Suprapubic skin (tissue), 4 donors: Measurements from ENCODE around the gene SLC6A18. TPM values are rescaled to one million over a fixed set of nuclear protein-coding genes. Genes with fewer than 3 reads are reported as not detected.

Experiments
- DNase-seq, 2 donors: peaks; one replicate each; pipeline ENCODE4 v3.0.0-alpha.2; 2019; ENCODE audit warnings: low spot score in 2 of 2
- H3K27ac ChIP-seq: fragments of 200-600 bp; sonication (generic); one replicate; pipeline ENCODE4 v1.5.1; 2019
- H3K27me3 ChIP-seq: fragments of 200-600 bp; sonication (generic); one replicate; pipeline ENCODE4 v1.5.1; 2019
- H3K36me3 ChIP-seq: fragments of 200-600 bp; sonication (generic); one replicate; pipeline ENCODE4 v1.5.1; 2019
- H3K4me1 ChIP-seq: fragments of 200-600 bp; sonication (generic); one replicate; pipeline ENCODE4 v1.5.1; 2019
- H3K4me3 ChIP-seq: fragments of 200-600 bp; sonication (generic); one replicate; pipeline ENCODE4 v1.5.1; 2019; ENCODE audit warnings: mild to moderate bottlenecking
- H3K9me3 ChIP-seq: fragments of 200-600 bp; sonication (generic); one replicate; pipeline ENCODE4 v1.5.1; 2019
- CTCF ChIP-seq, 2 donors: fragments of 200-600 bp in 1 of 2; fragments of 450-650 bp in 1 of 2; sonication (generic) in 1 of 2; IDR thresholded peaks; one replicate each; pipeline ENCODE4 v1.5.1; 2016 to 2019; ENCODE audit warnings: antibody characterized with exemption in 2 of 2, mild to moderate bottlenecking in 1 of 2, moderate library complexity in 1 of 2
- EP300 ChIP-seq: sonication (generic); formaldehyde crosslinking; IDR thresholded peaks from one replicate; pipeline ENCODE4 v1.6.1; 2017; ENCODE audit warnings: antibody characterized with exemption
- POLR2A ChIP-seq, 2 donors: fragments of 450-650 bp; IDR thresholded peaks; one replicate each; pipeline ENCODE4 v1.6.1; 2017; ENCODE audit warnings: antibody characterized with exemption in 2 of 2, mild to moderate bottlenecking in 2 of 2, moderate library complexity in 2 of 2
- POLR2AphosphoS5 ChIP-seq, 3 donors: sonication (generic); formaldehyde crosslinking; IDR thresholded peaks; one replicate each; pipeline ENCODE4 v1.6.1; 2017; ENCODE audit warnings: antibody characterized with exemption in 3 of 3
- WGBS: methylation state at CpG from one replicate; pipeline ENCODE4 v1.1.5; 2018; 5-methylcytosine and 5-hydroxymethylcytosine counted together
- total RNA-seq, 4 donors: library from RNA; depleted of rRNA; stranded (reverse); fragments of >200 nt; gene quantifications; one replicate each; pipeline ENCODE4 v1.1.0, GENCODE V29; 2016

Gene SLC6A18
- total RNA-seq, 4 donors from 2014 or later: not detected

GRCh38 chr5:1229822-1230221 is 4.6 kb downstream of the SLC6A18 start:
- no peaks in the 10 kb centered on the region for H3K36me3 ChIP-seq
- peaks cover under 1% of the 10 kb centered on the region for H3K9me3 ChIP-seq
- no peak overlapping the region for H3K27ac ChIP-seq
- 30% methylated on average over 7 of the region's 7 CpGs for WGBS
- no peak overlapping the region for H3K4me3 ChIP-seq
- peaks cover 58% of the 10 kb centered on the region for H3K27me3 ChIP-seq
- no peak for DNase-seq
- TF ChIP-seq POLR2A (IDR thresholded peaks at IDR 0.05): no peak
- H3K4me1 ChIP-seq: no peaks in the 10 kb centered on the region

- Histone ChIP-seq H3K36me3 (no peaks in the 10 kb centered on the region), H3K4me1 (no peaks in the 10 kb centered on the region), H3K27me3 (peaks cover 53% of the 10 kb centered on the region), H3K27ac (no peak overlapping the region), H3K9me3 (peaks cover 6% of the 10 kb centered on the region), H3K4me3 (no peak overlapping the region)
- TF ChIP-seq EP300: no peak
- TF ChIP-seq CTCF (IDR thresholded peaks at IDR 0.05): no peak
- TF ChIP-seq POLR2A (IDR thresholded peaks at IDR 0.05): no peak
- no peak for TF ChIP-seq POLR2AphosphoS5 (IDR thresholded peaks at IDR 0.05)
- 93% methylated on average over 15 of the region's 17 CpGs for WGBS
- DNase-seq: no peak
Observed at GRCh38 chr5:1230551-1230950, 5.4 kb downstream of the SLC6A18 start.

- Histone ChIP-seq H3K4me1 (no peaks in the 10 kb centered on the region), H3K27ac (no peak overlapping the region), H3K9me3 (peaks cover 6% of the 10 kb centered on the region), H3K4me3 (no peak overlapping the region), H3K27me3 (peaks cover 45% of the 10 kb centered on the region), H3K36me3 (no peaks in the 10 kb centered on the region)
- no peak for DNase-seq
- WGBS: 70% methylated on average over 10 of the region's 13 CpGs
- TF ChIP-seq EP300: no peak
- TF ChIP-seq CTCF (IDR thresholded peaks at IDR 0.05): no peak
- no peak for TF ChIP-seq POLR2A (IDR thresholded peaks at IDR 0.05)
- no peak for TF ChIP-seq POLR2AphosphoS5 (IDR thresholded peaks at IDR 0.05)
Observed at GRCh38 chr5:1231354-1231905, 6.2 kb downstream of the SLC6A18 start.

- no peak for DNase-seq
- no peaks in the 10 kb centered on the region for H3K4me1 ChIP-seq
- H3K27ac ChIP-seq: no peak overlapping the region
- 66% methylated on average over 4 of the region's 25 CpGs for WGBS
- peaks cover 6% of the 10 kb centered on the region for H3K9me3 ChIP-seq
- H3K27me3 ChIP-seq: peaks cover 41% of the 10 kb centered on the region
- TF ChIP-seq POLR2A (IDR thresholded peaks at IDR 0.05): no peak
- no peak for TF ChIP-seq CTCF (IDR thresholded peaks at IDR 0.05)
- TF ChIP-seq EP300: no peak
- no peak for TF ChIP-seq POLR2AphosphoS5 (IDR thresholded peaks at IDR 0.05)
- no peak overlapping the region for H3K4me3 ChIP-seq
- H3K36me3 ChIP-seq: no peaks in the 10 kb centered on the region
Observed at GRCh38 chr5:1232780-1233179, 7.6 kb downstream of the SLC6A18 start.

GRCh38 chr5:1235379-1235778 is 10.2 kb downstream of the SLC6A18 start:
- DNase-seq: no peak
- H3K27ac ChIP-seq: no peak overlapping the region
- H3K4me1 ChIP-seq: no peaks in the 10 kb centered on the region
- H3K4me3 ChIP-seq: no peak overlapping the region
- peaks cover 6% of the 10 kb centered on the region for H3K9me3 ChIP-seq
- no peaks in the 10 kb centered on the region for H3K36me3 ChIP-seq
- WGBS: 90% methylated on average over 5 of the region's 8 CpGs
- TF ChIP-seq EP300 (no peak), POLR2AphosphoS5 (IDR thresholded peaks at IDR 0.05) (no peak), CTCF (IDR thresholded peaks at IDR 0.05) (no peak), POLR2A (IDR thresholded peaks at IDR 0.05) (no peak)
- peaks cover 17% of the 10 kb centered on the region for H3K27me3 ChIP-seq

GRCh38 chr5:1235838-1236237 is 10.7 kb downstream of the SLC6A18 start:
- WGBS: 100% methylated on average over 1 of the region's 1 CpG
- Histone ChIP-seq H3K27ac (no peak overlapping the region), H3K9me3 (peaks cover 6% of the 10 kb centered on the region), H3K4me1 (no peaks in the 10 kb centered on the region), H3K36me3 (no peaks in the 10 kb centered on the region), H3K4me3 (no peak overlapping the region), H3K27me3 (peaks cover 13% of the 10 kb centered on the region)
- no peak for TF ChIP-seq POLR2AphosphoS5 (IDR thresholded peaks at IDR 0.05)
- TF ChIP-seq CTCF (IDR thresholded peaks at IDR 0.05): no peak
- TF ChIP-seq EP300: no peak
- no peak for TF ChIP-seq POLR2A (IDR thresholded peaks at IDR 0.05)
- no peak for DNase-seq
